ENCODE data around the gene PRKAR1B. TPM values are rescaled to one million over a fixed set of nuclear protein-coding genes. Genes with fewer than 3 reads are reported as not detected.

The PRKAR1B gene
- polyA plus RNA-seq, 1 of the 3 experiments (the other 2 are of a cell fraction), result 63.7 TPM

DNA sequence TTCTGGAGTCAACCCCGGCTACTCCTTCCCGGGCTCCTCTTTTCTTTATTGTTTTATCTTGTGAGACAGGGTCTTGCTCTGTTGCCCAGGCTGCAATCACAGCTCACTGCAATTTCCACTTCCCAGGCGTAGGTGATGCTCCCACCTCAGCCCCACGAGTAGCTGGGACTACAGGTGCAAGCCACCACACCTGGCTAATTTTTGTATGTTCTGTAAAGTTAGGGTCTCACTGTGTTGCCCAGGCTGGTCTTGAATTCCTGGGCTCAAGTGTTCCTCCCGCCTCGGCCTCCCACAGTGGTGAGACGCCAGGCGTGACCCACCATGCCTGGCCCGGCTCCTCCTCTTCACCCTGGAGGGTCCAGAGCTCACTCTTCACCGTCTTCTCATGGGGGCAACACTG, 192.1 kb downstream of the PRKAR1B start:
- Histone ChIP-seq H3F3A (replicated peaks; ENCODE audit: insufficient read depth) (no peaks in the 10 kb centered on the region), H3K4me3 (ENCODE audit: low read depth in 2 of 2, low read length in 1 of 2) (no peak overlapping the region), H3K79me2 (ENCODE audit: insufficient read depth) (no peaks in the 10 kb centered on the region), H3K36me3 (replicated peaks in 1 of 2; ENCODE audit: control insufficient read depth in 1 of 2, insufficient read depth in 2 of 2, low read length in 1 of 2) (no peaks in the 10 kb centered on the region), H3K4me1 (ENCODE audit: control insufficient read depth in 1 of 2, insufficient read depth in 2 of 2, low read depth in 1 of 2, low read length in 1 of 2) (peaks cover 3 to 20% of the 10 kb centered on the region in 2 experiments; a peak in 3 of 4 replicates), H3K9me3 (no peaks in the 10 kb centered on the region), H3K27ac (ENCODE audit: low read depth in 2 of 2, low read length in 1 of 2) (no peak overlapping the region), H3K9ac (no peak overlapping the region), H3K27me3 (ENCODE audit: insufficient read depth) (no peaks in the 10 kb centered on the region), H4K20me1 (ENCODE audit: insufficient read depth) (no peaks in the 10 kb centered on the region), H3K9me2 (no peaks in the 10 kb centered on the region), H2AFZ (ENCODE audit: low read depth) (no peak overlapping the region), H3K4me2 (no peak overlapping the region)
- 93% methylated on average over 10 of the region's 10 CpGs for WGBS (ENCODE audit: low lambda C conversion rate)
- POLR2A ChIA-PET, result interaction anchor here (0.6 kb wide), 1 partner anchor 97 kb away, joined by 4 read pairs; no protein-coding TSS in a partner anchor
- DNase-seq, result no peak
- CTCF ChIA-PET, result no interaction called here
- TF ChIP-seq GATA2 (CRISPR knock-in tag; IDR thresholded peaks at IDR 0.05) (no peak), RXRA (IDR thresholded peaks at IDR 0.05; ENCODE audit: borderline replicate concordance, low read depth) (no peak), TEAD4 (IDR thresholded peaks at IDR 0.05; ENCODE audit: borderline replicate concordance, insufficient read depth) (no peak), MEF2A (IDR thresholded peaks at IDR 0.05; ENCODE audit: borderline replicate concordance, low read depth) (no peak), CHD2 (IDR thresholded peaks at IDR 0.05; ENCODE audit: low read length, partially characterized antibody) (no peak)
- TF ChIP-seq, protein P1, sequence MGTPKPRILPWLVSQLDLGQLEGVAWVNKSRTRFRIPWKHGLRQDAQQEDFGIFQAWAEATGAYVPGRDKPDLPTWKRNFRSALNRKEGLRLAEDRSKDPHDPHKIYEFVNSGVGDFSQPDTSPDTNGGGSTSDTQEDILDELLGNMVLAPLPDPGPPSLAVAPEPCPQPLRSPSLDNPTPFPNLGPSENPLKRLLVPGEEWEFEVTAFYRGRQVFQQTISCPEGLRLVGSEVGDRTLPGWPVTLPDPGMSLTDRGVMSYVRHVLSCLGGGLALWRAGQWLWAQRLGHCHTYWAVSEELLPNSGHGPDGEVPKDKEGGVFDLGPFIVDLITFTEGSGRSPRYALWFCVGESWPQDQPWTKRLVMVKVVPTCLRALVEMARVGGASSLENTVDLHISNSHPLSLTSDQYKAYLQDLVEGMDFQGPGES (IDR thresholded peaks at IDR 0.05; ENCODE audit: low read depth, low read length), result no peak

DNA sequence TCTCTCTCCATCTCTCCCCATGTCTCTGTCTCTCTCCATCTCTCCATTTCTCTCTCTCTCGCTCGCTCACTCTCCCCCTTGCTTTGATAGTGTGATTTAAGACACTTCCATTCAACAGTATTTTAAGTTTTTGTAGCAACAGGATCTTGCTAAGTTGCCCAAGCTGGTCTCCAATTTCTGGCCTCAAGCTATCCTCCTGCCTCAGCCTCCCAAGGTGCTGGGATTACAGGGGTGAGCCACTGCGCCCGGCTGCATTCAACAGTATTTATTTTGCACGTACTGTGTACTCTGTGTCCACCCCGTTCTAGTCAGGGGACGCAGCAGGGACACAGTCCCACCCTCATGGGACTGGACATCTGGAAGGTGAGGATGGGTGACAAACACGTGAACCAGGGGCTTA, 193.0 kb downstream of the PRKAR1B start:
- Histone ChIP-seq H3K9me2 (no peaks in the 10 kb centered on the region), H3K27me3 (ENCODE audit: insufficient read depth) (no peaks in the 10 kb centered on the region), H3K79me2 (ENCODE audit: insufficient read depth) (no peaks in the 10 kb centered on the region), H3K4me1 (ENCODE audit: control insufficient read depth in 1 of 2, insufficient read depth in 2 of 2, low read depth in 1 of 2, low read length in 1 of 2) (peaks cover 0 to 14% of the 10 kb centered on the region in 2 experiments; a peak in 3 of 4 replicates), H3K9ac (no peak overlapping the region), H3K4me2 (no peak overlapping the region), H3K4me3 (ENCODE audit: low read depth in 2 of 2, low read length in 1 of 2) (no peak overlapping the region), H3F3A (replicated peaks; ENCODE audit: insufficient read depth) (no peaks in the 10 kb centered on the region), H2AFZ (ENCODE audit: low read depth) (no peak overlapping the region), H3K36me3 (replicated peaks in 1 of 2; ENCODE audit: control insufficient read depth in 1 of 2, insufficient read depth in 2 of 2, low read length in 1 of 2) (no peaks in the 10 kb centered on the region), H3K27ac (ENCODE audit: low read depth in 2 of 2, low read length in 1 of 2) (no peak overlapping the region), H3K9me3 (no peaks in the 10 kb centered on the region), H4K20me1 (ENCODE audit: insufficient read depth) (no peaks in the 10 kb centered on the region)
- DNase-seq, result no peak
- TF ChIP-seq TAF1 (IDR thresholded peaks at IDR 0.05; ENCODE audit: borderline replicate concordance, low read depth, low read length) (no peak), EZH2phosphoT487 (IDR thresholded peaks at IDR 0.05; ENCODE audit: borderline replicate concordance, low read depth) (no peak), MEF2A (IDR thresholded peaks at IDR 0.05; ENCODE audit: borderline replicate concordance, low read depth) (no peak)
- TF ChIP-seq, protein P2, sequence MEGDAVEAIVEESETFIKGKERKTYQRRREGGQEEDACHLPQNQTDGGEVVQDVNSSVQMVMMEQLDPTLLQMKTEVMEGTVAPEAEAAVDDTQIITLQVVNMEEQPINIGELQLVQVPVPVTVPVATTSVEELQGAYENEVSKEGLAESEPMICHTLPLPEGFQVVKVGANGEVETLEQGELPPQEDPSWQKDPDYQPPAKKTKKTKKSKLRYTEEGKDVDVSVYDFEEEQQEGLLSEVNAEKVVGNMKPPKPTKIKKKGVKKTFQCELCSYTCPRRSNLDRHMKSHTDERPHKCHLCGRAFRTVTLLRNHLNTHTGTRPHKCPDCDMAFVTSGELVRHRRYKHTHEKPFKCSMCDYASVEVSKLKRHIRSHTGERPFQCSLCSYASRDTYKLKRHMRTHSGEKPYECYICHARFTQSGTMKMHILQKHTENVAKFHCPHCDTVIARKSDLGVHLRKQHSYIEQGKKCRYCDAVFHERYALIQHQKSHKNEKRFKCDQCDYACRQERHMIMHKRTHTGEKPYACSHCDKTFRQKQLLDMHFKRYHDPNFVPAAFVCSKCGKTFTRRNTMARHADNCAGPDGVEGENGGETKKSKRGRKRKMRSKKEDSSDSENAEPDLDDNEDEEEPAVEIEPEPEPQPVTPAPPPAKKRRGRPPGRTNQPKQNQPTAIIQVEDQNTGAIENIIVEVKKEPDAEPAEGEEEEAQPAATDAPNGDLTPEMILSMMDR (IDR thresholded peaks at IDR 0.05), result no peak
- WGBS (ENCODE audit: low lambda C conversion rate), result 87% methylated on average over 8 of the region's 8 CpGs
- ChIA-PET POLR2A (no interaction called here), CTCF (no interaction called here)
